HG03469 (cell line): Measurements from ENCODE around the gene CD276.
"Not testable (repeated sequence)": the region's sequence is repeated elsewhere in the genome, so short reads cannot be mapped to it uniquely, and the experiment has no call there.

ENCODE experiments used
- ATAC-seq: cut with Tn5 transposase; IDR thresholded peaks from one replicate; pipeline ENCODE4 v1.9.1; 2021; ENCODE audit warnings: mild to moderate bottlenecking, moderate library complexity, moderate number of reproducible peaks; ENCODE audit not compliant: unreplicated experiment

Gene CD276

GRCh38 chr15:73683777-73684580, at the start of gene CD276:
Gene CD276 (plus strand): TSS chr15:73684383. CDS start chr15:73699640, 15,257 bp downstream.
- no peak for ATAC-seq

DNA sequence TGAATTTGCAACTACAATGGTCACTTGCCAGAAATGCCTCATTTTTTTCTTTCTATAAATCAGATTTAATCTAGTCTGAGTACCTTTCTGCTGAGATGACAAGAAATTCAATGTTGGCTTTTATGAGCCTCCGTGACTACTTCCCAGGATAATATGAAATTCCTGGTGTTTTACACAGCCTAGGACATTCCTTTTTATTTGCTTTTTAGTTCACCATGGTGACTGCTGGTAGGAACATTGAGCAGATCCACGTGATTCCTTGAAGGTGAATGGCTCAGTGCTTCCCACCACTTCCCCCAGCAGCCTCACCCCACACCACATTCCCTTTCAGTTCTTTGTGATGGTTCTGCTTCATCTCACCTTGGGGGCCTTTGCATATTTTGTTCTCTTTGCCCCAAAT, 46.7 kb upstream of the CD276 start:
- no peak for ATAC-seq

- not testable (repeated sequence) for ATAC-seq
These were observed 44.7 kb upstream of the CD276 start for GRCh38 chr15:73639464-73639863.

- ATAC-seq = no peak
These were observed 36.7 kb upstream of the CD276 start for GRCh38 chr15:73647259-73648013.

- ATAC-seq = no peak
These were observed 36.2 kb upstream of the CD276 start for GRCh38 chr15:73648014-73648295.

GRCh38 chr15:73650416-73651126, 33.6 kb upstream of the CD276 start:
- no peak for ATAC-seq

GRCh38 chr15:73654659-73655058, 29.5 kb upstream of the CD276 start:
- no peak for ATAC-seq

DNA sequence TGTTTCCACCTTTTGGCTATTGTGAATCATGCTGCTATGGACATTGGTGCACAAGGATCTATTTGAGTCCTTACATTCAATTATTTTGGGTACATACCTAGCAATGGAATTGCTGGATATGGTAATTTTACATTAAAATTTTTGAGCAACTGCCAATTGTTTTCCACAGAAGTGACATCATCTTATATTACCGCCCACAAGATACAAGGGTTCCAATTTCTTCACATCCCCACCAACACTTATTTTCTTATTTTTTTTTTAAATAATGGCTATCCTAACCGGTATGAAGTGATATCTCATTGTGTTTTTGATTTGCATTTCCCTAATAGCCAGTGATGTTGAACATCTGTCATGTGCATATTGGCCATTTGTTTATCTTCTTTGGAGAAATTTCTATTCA, 28.5 kb upstream of the CD276 start:
- no peak for ATAC-seq

GRCh38 chr15:73658645-73659044, 25.5 kb upstream of the CD276 start:
- no peak for ATAC-seq

GRCh38 chr15:73660455-73660854, 23.7 kb upstream of the CD276 start:
- ATAC-seq = no peak

DNA sequence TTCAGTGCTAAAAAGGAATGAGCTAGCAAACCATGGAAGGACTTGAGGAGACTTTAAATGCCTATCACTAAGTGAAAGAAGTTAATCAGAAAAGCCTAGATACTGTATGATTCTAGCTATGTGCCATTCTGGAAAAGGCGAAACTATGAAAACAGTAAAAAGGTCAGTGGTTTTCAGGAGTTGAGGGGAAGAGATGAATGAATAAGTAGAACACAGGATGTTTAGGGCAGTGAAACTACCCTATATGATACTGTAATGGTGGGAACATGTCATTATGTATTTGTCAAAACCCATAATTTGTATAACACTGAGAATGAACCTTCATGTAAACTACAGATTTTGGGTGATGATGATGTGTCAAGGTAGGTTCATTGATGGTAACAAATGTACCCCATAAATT, 9.6 kb upstream of the CD276 start:
- ATAC-seq = no peak

GRCh38 chr15:73677146-73677607, 7.0 kb upstream of the CD276 start:
- ATAC-seq = no peak

DNA sequence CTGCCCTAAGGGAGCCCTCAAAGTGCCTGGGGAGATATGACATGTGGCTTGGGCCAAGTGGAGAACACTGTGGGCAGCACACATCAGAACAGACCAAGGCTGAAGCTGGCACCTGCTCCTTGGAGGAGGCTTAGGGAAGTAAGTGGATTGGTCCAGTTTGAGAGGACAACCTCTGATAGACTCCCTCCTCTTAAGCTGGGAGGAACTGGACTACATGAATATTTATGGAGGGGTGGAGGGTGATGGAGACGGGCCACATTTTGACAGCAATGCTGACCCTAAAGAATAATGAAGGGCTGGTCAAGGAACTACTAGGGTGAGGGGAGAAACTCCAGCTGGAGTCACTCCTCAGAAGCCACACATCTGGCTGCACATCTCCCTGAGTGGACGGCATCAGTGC, 6.5 kb upstream of the CD276 start:
- no peak for ATAC-seq

DNA sequence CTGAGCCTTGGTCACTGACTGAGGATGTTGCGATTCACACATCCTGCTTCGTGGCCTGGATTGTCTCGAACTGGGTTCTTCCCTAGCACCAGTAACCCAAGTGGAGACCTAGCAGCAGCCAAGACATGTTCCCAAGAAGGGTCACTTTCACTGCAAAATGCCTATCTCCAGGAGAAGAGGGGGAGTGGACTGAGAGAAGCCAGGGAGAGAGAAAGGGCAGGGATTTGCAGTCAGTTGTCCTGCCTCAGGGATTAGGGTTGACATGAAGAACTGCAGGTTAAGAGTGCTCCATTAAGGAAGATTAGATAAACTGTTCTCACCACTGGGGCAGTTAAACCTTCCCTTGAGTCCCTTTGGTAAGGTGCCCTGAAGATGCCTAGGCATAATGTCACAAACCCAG, 5.7 kb upstream of the CD276 start:
- no peak for ATAC-seq

- ATAC-seq = no peak
These were observed 5.0 kb upstream of the CD276 start for GRCh38 chr15:73679180-73679579.

- ATAC-seq = no peak
These were observed 4.2 kb upstream of the CD276 start for GRCh38 chr15:73679964-73680363.

- ATAC-seq = no peak
These were observed 3.6 kb upstream of the CD276 start for GRCh38 chr15:73680549-73680948.

DNA sequence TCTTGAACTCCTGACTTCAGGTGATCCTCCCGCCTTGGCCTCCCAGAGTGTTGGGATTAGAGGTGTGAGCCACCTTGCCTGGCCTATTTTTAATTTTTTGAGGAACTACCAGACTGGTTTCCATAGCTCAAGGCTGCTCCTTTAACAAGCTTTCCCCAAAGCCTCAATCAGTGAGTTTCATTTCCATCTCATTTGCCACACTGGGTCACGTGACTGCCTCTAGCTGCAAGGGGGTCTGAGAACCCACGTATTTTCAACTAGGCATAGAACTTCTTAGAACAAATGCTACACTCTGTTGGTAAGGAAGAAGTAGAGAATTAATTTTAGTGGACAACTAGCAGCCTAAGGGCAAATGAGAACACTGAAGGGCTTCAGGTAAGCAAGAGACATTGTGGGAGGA, 3.1 kb upstream of the CD276 start:
- no peak for ATAC-seq

- no peak for ATAC-seq
These were observed 2.2 kb upstream of the CD276 start for GRCh38 chr15:73681856-73682599.

GRCh38 chr15:73682600-73683090, 1.5 kb upstream of the CD276 start:
- ATAC-seq = no peak

GRCh38 chr15:73683257-73683776, 866 bp upstream of the CD276 start:
- ATAC-seq = no peak
